ENCODE results near the gene B9D1.

Gene B9D1

DNA sequence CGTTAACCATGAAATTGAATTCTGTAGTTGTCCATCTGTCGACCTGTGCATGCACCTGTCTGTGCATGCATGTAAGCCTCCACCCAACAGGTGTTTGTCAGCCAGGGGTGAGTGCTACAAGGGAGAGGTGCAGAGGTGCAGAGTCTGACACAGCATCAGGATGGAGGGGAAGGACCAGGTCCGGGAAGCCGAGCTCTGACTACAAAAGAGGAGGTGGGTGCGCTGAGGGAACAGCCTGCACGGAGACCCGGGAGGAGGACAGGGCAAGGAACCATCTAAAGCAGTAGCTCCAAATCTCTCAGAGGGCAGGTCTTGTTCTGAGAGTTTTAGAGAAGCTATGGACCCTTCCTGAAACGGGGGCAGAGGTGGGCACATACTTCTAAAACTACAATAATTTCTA, 54.1 kb downstream of the B9D1 start:
- intact Hi-C loops (cut with DNase I; ENCODE audit: low total_unique reads), result no loop called here
- Histone ChIP-seq H3K27me3 (no peaks in the 10 kb centered on the region), H3K36me3 (peaks cover 11 to 47% (median 34%) of the 10 kb centered on the region in 3 donors), H3K27ac (no peak overlapping the region), H3K9me3 (no peaks in the 10 kb centered on the region), H3K4me1 (peaks cover 0 to 16% (median 6%) of the 10 kb centered on the region in 4 donors), H3K4me3 (no peak overlapping the region)
- TF ChIP-seq, protein P1, sequence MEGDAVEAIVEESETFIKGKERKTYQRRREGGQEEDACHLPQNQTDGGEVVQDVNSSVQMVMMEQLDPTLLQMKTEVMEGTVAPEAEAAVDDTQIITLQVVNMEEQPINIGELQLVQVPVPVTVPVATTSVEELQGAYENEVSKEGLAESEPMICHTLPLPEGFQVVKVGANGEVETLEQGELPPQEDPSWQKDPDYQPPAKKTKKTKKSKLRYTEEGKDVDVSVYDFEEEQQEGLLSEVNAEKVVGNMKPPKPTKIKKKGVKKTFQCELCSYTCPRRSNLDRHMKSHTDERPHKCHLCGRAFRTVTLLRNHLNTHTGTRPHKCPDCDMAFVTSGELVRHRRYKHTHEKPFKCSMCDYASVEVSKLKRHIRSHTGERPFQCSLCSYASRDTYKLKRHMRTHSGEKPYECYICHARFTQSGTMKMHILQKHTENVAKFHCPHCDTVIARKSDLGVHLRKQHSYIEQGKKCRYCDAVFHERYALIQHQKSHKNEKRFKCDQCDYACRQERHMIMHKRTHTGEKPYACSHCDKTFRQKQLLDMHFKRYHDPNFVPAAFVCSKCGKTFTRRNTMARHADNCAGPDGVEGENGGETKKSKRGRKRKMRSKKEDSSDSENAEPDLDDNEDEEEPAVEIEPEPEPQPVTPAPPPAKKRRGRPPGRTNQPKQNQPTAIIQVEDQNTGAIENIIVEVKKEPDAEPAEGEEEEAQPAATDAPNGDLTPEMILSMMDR (IDR thresholded peaks at IDR 0.05), result no peak
- no peak for DNase-seq

DNA sequence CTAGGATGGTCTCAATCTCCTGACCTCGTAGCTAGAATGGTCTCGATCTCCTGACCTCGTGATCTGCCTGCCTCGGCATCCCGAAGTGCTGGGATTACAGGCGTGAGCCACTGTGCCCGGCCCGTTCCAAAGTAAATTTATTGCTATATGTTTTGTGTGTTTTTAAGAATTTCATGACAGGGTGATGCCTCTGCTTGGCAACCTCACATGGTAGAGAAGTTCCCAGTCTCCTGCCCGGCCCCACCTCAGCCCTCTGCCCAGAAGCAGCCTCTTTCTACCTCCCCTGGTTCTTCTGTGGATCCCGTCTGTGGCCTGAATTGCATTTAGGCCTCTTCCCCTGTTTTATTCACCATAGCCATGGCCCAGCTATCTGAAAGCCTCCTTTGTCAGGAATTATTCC, 55.0 kb downstream of the B9D1 start:
- Histone ChIP-seq H3K4me3 (no peak overlapping the region), H3K27me3 (no peaks in the 10 kb centered on the region), H3K27ac (no peak overlapping the region), H3K36me3 (peaks cover 7 to 38% (median 25%) of the 10 kb centered on the region in 3 donors), H3K4me1 (peaks cover 0 to 18% (median 8%) of the 10 kb centered on the region in 4 donors), H3K9me3 (no peaks in the 10 kb centered on the region)
- no peak for DNase-seq
- intact Hi-C loops (cut with DNase I; ENCODE audit: low total_unique reads), result no loop called here
- TF ChIP-seq, protein P1 (IDR thresholded peaks at IDR 0.05), result no peak

DNA sequence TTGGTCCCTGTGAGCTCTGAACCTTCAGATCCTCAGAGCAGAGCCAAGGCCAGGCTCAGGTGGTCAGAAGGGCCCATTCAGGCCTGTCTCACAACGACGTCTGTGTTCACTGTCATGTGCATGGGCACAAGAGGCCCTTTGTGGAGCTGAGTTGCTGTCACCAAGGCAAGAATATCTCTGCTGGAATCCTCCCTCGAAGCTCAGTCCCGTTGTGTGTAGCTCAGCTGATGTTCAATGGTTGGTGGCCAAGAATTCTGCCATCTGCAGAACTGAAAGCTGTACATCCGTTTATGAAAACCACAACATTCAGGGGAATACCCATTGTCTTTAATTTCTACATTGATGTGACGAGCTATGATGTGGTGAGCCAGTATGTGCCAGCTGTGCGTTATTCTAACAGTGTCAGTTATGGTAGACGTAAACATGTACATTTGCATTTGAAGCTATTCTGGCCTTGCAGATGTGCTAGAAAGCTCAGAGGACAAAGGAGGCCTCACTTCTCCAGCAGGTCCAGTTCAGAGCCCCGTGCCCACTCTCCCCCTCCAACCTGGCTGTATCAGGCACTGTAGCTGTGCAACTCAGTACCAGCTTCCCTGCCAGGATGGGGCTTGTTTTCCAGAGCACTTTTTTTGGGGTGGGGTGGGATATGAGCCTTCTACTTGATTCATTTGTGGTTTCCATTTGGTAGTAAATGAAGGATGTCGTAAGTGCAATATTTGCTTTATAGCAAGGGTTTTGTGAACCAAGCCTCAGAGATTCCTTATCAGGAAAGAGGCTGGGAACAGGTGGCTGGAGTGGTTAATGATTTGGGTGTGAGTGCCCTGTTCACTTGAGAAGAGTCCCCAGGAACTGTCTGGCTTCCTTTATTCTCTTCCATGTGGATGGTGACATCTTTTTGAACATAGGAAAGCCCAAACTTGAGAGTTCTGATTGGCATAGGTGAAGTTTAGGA, 56.1 kb downstream of the B9D1 start:
- Histone ChIP-seq H3K27ac (no peak overlapping the region), H3K36me3 (peaks cover 0 to 28% (median 15%) of the 10 kb centered on the region in 3 donors), H3K27me3 (no peaks in the 10 kb centered on the region), H3K4me3 (no peak overlapping the region), H3K9me3 (no peaks in the 10 kb centered on the region), H3K4me1 (peaks cover 0 to 29% (median 11%) of the 10 kb centered on the region in 4 donors)
- TF ChIP-seq, protein P1 (IDR thresholded peaks at IDR 0.05), result no peak
- DNase-seq, result no peak
- intact Hi-C loops (cut with DNase I; ENCODE audit: low total_unique reads), result no loop called here

DNA sequence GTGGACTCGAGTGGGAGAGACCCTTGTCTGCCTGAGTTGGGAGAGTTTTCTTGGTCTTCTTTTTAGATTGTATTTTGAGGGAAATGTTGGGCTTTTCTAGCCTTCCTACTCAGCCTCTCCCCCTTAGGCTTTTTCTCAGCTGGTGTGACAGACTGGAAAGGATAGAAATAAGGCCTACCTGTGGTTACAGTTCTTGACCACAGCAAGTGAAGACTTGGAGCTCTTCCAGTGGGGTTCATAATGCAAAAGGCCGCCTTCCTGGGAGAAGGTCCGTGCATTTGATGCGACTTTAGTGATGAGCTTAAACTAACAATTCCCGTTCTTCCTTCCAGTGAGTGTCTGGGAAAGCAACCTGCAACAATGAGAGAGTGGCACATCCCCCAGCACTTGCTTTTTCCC, 56.8 kb downstream of the B9D1 start:
- Histone ChIP-seq H3K27me3 (no peaks in the 10 kb centered on the region), H3K9me3 (no peaks in the 10 kb centered on the region), H3K36me3 (peaks cover 0 to 22% (median 14%) of the 10 kb centered on the region in 3 donors), H3K27ac (no peak overlapping the region), H3K4me3 (no peak overlapping the region), H3K4me1 (peaks cover 0 to 30% (median 12%) of the 10 kb centered on the region in 4 donors)
- DNase-seq, result no peak
- TF ChIP-seq, protein P1 (IDR thresholded peaks at IDR 0.05), result no peak
- intact Hi-C loops (cut with DNase I; ENCODE audit: low total_unique reads), result no loop called here

DNA sequence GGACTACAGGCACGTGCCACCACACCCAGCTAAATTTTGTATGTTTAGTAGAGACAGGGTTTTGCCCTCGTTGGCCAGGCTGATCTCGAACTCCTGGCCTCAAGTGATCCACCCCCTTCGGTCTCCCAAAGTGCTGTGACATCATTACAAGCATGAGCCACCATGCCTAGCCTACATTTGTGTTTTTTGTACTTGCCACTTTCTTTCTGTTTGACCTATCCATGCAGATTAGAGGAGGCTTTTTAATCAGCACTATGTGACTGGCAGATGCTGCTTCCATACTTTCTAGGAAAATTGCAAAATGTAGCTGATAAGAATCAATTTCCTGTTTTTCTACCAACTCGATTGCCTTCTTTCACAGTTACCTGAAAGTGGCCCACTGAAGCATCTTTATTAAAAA, 57.3 kb downstream of the B9D1 start:
- H3K27ac ChIP-seq, result no peak overlapping the region
- intact Hi-C loops (cut with DNase I; ENCODE audit: low total_unique reads), result no loop called here
- H3K9me3 ChIP-seq, result no peaks in the 10 kb centered on the region
- peaks cover 0 to 30% (median 12%) of the 10 kb centered on the region in 4 donors for H3K4me1 ChIP-seq
- TF ChIP-seq, protein P1 (IDR thresholded peaks at IDR 0.05), result no peak
- H3K27me3 ChIP-seq, result no peaks in the 10 kb centered on the region
- peaks cover 0 to 19% (median 14%) of the 10 kb centered on the region in 3 donors for H3K36me3 ChIP-seq
- no peak for DNase-seq
- no peak overlapping the region for H3K4me3 ChIP-seq

Measured in tibial artery (tissue), 4 donors.